Measurements from ENCODE around the gene LRRC40. TPM values are rescaled to one million over a fixed set of nuclear protein-coding genes. Genes with fewer than 3 reads are reported as not detected.

Gene LRRC40
- total RNA-seq, 1 experiment from 2014 or later: 13.4 TPM

GRCh38 chr1:70247122-70247521, 41.7 kb upstream of the LRRC40 start:
- Histone ChIP-seq H3K9me2 (ENCODE audit: insufficient read depth) (no peaks in the 10 kb centered on the region), H2AFZ (ENCODE audit: low read depth, low read length, poor library complexity, severe bottlenecking) (no peak overlapping the region), H4K20me1 (ENCODE audit: insufficient read depth) (peaks cover 5% of the 10 kb centered on the region; the same call in 1 of the 2 replicates), H3K4me3 (replicated peaks in 1 of 2; ENCODE audit: low read depth in 1 of 2, low read length in 2 of 2) (no peak overlapping the region), H3K9ac (ENCODE audit: low read length) (no peak overlapping the region), H3K4me2 (ENCODE audit: low read length) (no peak overlapping the region), H3K27me3 (ENCODE audit: insufficient read depth, low read length) (no peaks in the 10 kb centered on the region), H3K27ac (ENCODE audit: low read depth, low read length) (no peak overlapping the region), H3K9me3 (ENCODE audit: control insufficient read depth in 1 of 2, insufficient read depth in 1 of 2, low read depth in 1 of 2, low read length in 2 of 2) (no peaks in the 10 kb centered on the region), H3K36me3 (ENCODE audit: control insufficient read depth in 1 of 2, insufficient read depth in 2 of 2, low read length in 2 of 2) (peaks cover 82 to 94% of the 10 kb centered on the region in 2 experiments), H3K4me1 (ENCODE audit: control insufficient read depth in 1 of 2, insufficient read depth in 2 of 2, low read length in 2 of 2) (no peaks in the 10 kb centered on the region), H3K79me2 (ENCODE audit: insufficient read depth, low read length) (peaks cover 32% of the 10 kb centered on the region)
- TF ChIP-seq SP1 (IDR thresholded peaks at IDR 0.05; ENCODE audit: low read depth) (no peak), ZBTB33 (IDR thresholded peaks at IDR 0.05; ENCODE audit: extremely low read depth, insufficient replicate concordance, low read length) (no peak), ELF1 (IDR thresholded peaks at IDR 0.05; ENCODE audit: borderline replicate concordance, low read depth) (no peak), EZH2 (IDR thresholded peaks at IDR 0.05) (no peak)
- DNase-seq (ENCODE audit: low read depth, low spot score): no peak
- no peak for ATAC-seq
- RAD21 ChIA-PET (ENCODE audit: low non-redundant PET in 1 of 2, low total read pairs in 2 of 2, uncharacterized antibody in 2 of 2, unreplicated experiment in 2 of 2): no interaction called here
- POLR2A ChIA-PET: no interaction called here
- BruUV-seq (replicated peaks): no TSS peak
- intact Hi-C loops (cut with micrococcal nuclease): no loop called here
- CTCF ChIA-PET: no interaction called here

GRCh38 chr1:70239940-70240339, 34.6 kb upstream of the LRRC40 start:
- H3K4me2 ChIP-seq (ENCODE audit: low read length): no peak overlapping the region
- ChIA-PET CTCF (no interaction called here), POLR2A (no interaction called here), RAD21 (ENCODE audit: low non-redundant PET in 1 of 2, low total read pairs in 2 of 2, uncharacterized antibody in 2 of 2, unreplicated experiment in 2 of 2) (no interaction called here)
- peaks cover 85% of the 10 kb centered on the region for H3K79me2 ChIP-seq (ENCODE audit: insufficient read depth, low read length)
- H3K4me1 ChIP-seq (ENCODE audit: control insufficient read depth in 1 of 2, insufficient read depth in 2 of 2, low read length in 2 of 2): no peaks in the 10 kb centered on the region
- H2AFZ ChIP-seq (ENCODE audit: low read depth, low read length, poor library complexity, severe bottlenecking): no peak overlapping the region
- no peak for DNase-seq (ENCODE audit: low read depth, low spot score)
- H3K36me3 ChIP-seq (ENCODE audit: control insufficient read depth in 1 of 2, insufficient read depth in 2 of 2, low read length in 2 of 2): peaks cover 80 to 85% of the 10 kb centered on the region in 2 experiments
- H3K27ac ChIP-seq (ENCODE audit: low read depth, low read length): no peak overlapping the region
- peaks cover 14% of the 10 kb centered on the region; the same call in 1 of the 2 replicates for H4K20me1 ChIP-seq (ENCODE audit: insufficient read depth)
- no peak for ATAC-seq
- H3K9ac ChIP-seq (ENCODE audit: low read length): no peak overlapping the region
- intact Hi-C loops (cut with micrococcal nuclease): no loop called here
- H3K27me3 ChIP-seq (ENCODE audit: insufficient read depth, low read length): no peaks in the 10 kb centered on the region
- no peak overlapping the region for H3K4me3 ChIP-seq (replicated peaks in 1 of 2; ENCODE audit: low read depth in 1 of 2, low read length in 2 of 2)
- H3K9me2 ChIP-seq (ENCODE audit: insufficient read depth): no peaks in the 10 kb centered on the region
- no TSS peak for BruUV-seq (replicated peaks)
- H3K9me3 ChIP-seq (ENCODE audit: control insufficient read depth in 1 of 2, insufficient read depth in 1 of 2, low read depth in 1 of 2, low read length in 2 of 2): no peaks in the 10 kb centered on the region
- TF ChIP-seq CBX3 (IDR thresholded peaks at IDR 0.05; ENCODE audit: low read depth) (no peak), EZH2 (IDR thresholded peaks at IDR 0.05) (no peak), ZBTB33 (IDR thresholded peaks at IDR 0.05; ENCODE audit: extremely low read depth, insufficient replicate concordance, low read length) (no peak), MAX (IDR thresholded peaks at IDR 0.05) (no peak), EGR1 (IDR thresholded peaks at IDR 0.05; ENCODE audit: low read depth) (no peak), TCF7L2 (IDR thresholded peaks at IDR 0.05; ENCODE audit: borderline replicate concordance, extremely low read depth, insufficient read depth, insufficient read length) (no peak), ZFX (IDR thresholded peaks at IDR 0.05) (no peak), EZH2phosphoT487 (IDR thresholded peaks at IDR 0.05; ENCODE audit: borderline replicate concordance) (no peak), RAD21 (IDR thresholded peaks at IDR 0.05; ENCODE audit: low read depth) (no peak), POLR2AphosphoS5 (IDR thresholded peaks at IDR 0.05; ENCODE audit: low read depth, low read length) (no peak), JUND (IDR thresholded peaks at IDR 0.05) (no peak), SP1 (IDR thresholded peaks at IDR 0.05; ENCODE audit: low read depth) (no peak), CEBPB (IDR thresholded peaks at IDR 0.05; ENCODE audit: low read depth) (no peak)
